HEK293 (cell line): ENCODE results near the gene SPATA1.

ENCODE experiments used
- CTCF ChIA-PET: fragments of 350-600 bp; formaldehyde crosslinking; extraction: SDS; loops from one replicate; lab custom pipeline; 2021; ENCODE audit warnings: antibody characterized with exemption; lab: Yijun Ruan, JAX
- POLR2A ChIA-PET: fragments of 300-600 bp; formaldehyde crosslinking; extraction: SDS; loops from one replicate; lab custom pipeline; 2020; ENCODE audit warnings: antibody characterized with exemption, inconsistent platforms; lab: Yijun Ruan, JAX
- H3K27ac ChIP-seq: fragments of 200-500 bp; sonication (Bioruptor generic); 2 replicates; pipeline ENCODE4 v1.5.1; 2014; ENCODE audit warnings: low read depth, low read length, control low read depth, inconsistent platforms; ENCODE audit errors: extremely low read depth
- H3K36me3 ChIP-seq, 2 experiments: fragments of 200-500 bp in 1 of 2; sonication (Bioruptor generic) in 1 of 2; 1 replicate in 1 of 2; 2 replicates in 1 of 2; pipeline ENCODE4 v1.5.1; 2014 to 2017; ENCODE audit warnings: inconsistent platforms in 2 of 2, low read length in 2 of 2; ENCODE audit not compliant: control insufficient read depth in 2 of 2, insufficient read depth in 1 of 2
- H3K4me1 ChIP-seq: fragments of 200-500 bp; sonication (Bioruptor generic); 2 replicates; pipeline ENCODE4 v1.5.1; 2014; ENCODE audit warnings: mild to moderate bottlenecking, low read length, inconsistent platforms; ENCODE audit not compliant: control insufficient read depth, insufficient read depth
- H3K4me3 ChIP-seq: 2 replicates; pipeline ENCODE4 v1.5.1; 2011; ENCODE audit warnings: low read depth, mild to moderate bottlenecking, control low read depth, low read length, moderate library complexity
- H3K9me3 ChIP-seq: fragments of 200-500 bp; sonication (Bioruptor generic); 2 replicates; pipeline ENCODE4 v1.5.1; 2014; ENCODE audit warnings: low read depth, low read length, inconsistent platforms; ENCODE audit not compliant: control insufficient read depth, insufficient read depth
- BCL11B ChIP-seq: fragments of 450-650 bp; formaldehyde crosslinking; IDR thresholded peaks from 2 replicates; pipeline ENCODE4 v1.5.1; 2016; ENCODE audit warnings: low read depth, missing biosample characterization, missing genetic modification characterization
- GLI4 ChIP-seq: fragments of 450-650 bp; formaldehyde crosslinking; IDR thresholded peaks from 2 replicates; pipeline ENCODE4 v1.5.1; 2016; ENCODE audit warnings: missing biosample characterization, missing genetic modification characterization
- GLIS2 ChIP-seq: fragments of 450-650 bp; formaldehyde crosslinking; IDR thresholded peaks from 2 replicates; pipeline ENCODE4 v1.5.1; 2016; ENCODE audit warnings: missing biosample characterization, missing genetic modification characterization
- HOXA7 ChIP-seq: sonication (generic); formaldehyde crosslinking; IDR thresholded peaks from 2 replicates; pipeline ENCODE4 v1.8.1; 2022; ENCODE audit warnings: missing genetic modification reagents, borderline replicate concordance
- HOXC10 ChIP-seq: sonication (generic); formaldehyde crosslinking; IDR thresholded peaks from 2 replicates; pipeline ENCODE4 v1.8.1; 2023; ENCODE audit warnings: mild to moderate bottlenecking, missing genetic modification reagents
- IKZF3 ChIP-seq: fragments of 450-650 bp; IDR thresholded peaks from 2 replicates; pipeline ENCODE4 v1.5.0; 2018; ENCODE audit warnings: missing biosample characterization, mild to moderate bottlenecking, missing genetic modification characterization, moderate library complexity
- MEIS1 ChIP-seq: sonication (generic); formaldehyde crosslinking; IDR thresholded peaks from 2 replicates; pipeline ENCODE4 v1.8.1; 2022; ENCODE audit warnings: missing genetic modification reagents, mild to moderate bottlenecking, borderline replicate concordance
- REPIN1 ChIP-seq: fragments of 450-650 bp; formaldehyde crosslinking; IDR thresholded peaks from 2 replicates; pipeline ENCODE4 v1.5.1; 2017; ENCODE audit warnings: missing biosample characterization, missing genetic modification characterization, low read depth
- SCRT1 ChIP-seq: fragments of 450-650 bp; formaldehyde crosslinking; IDR thresholded peaks from 2 replicates; pipeline ENCODE4 v1.5.1; 2016; ENCODE audit warnings: missing biosample characterization, missing genetic modification characterization, borderline replicate concordance
- SETDB1 ChIP-seq: IDR thresholded peaks from one replicate; pipeline ENCODE4 v1.6.1; 2017; ENCODE audit warnings: mild to moderate bottlenecking, low read length, moderate library complexity, mixed read lengths; ENCODE audit not compliant: insufficient read length
- SP7 ChIP-seq: fragments of 450-650 bp; formaldehyde crosslinking; IDR thresholded peaks from 2 replicates; pipeline ENCODE4 v1.5.1; 2016; ENCODE audit warnings: missing biosample characterization, missing genetic modification characterization
- TCF7L2 ChIP-seq: IDR thresholded peaks from 2 replicates; pipeline ENCODE4 v1.6.1; 2011; ENCODE audit warnings: low read depth, mild to moderate bottlenecking, inconsistent platforms, low read length, moderate library complexity, borderline replicate concordance
- YY2 ChIP-seq: fragments of 450-650 bp; formaldehyde crosslinking; IDR thresholded peaks from 2 replicates; pipeline ENCODE4 v1.5.1; 2016; ENCODE audit warnings: missing biosample characterization, missing genetic modification characterization
- ZBTB1 ChIP-seq: fragments of 450-650 bp; formaldehyde crosslinking; IDR thresholded peaks from 2 replicates; pipeline ENCODE4 v1.5.1; 2016; ENCODE audit warnings: missing biosample characterization, missing genetic modification characterization
- ZBTB8A ChIP-seq: fragments of 450-650 bp; formaldehyde crosslinking; IDR thresholded peaks from 2 replicates; pipeline ENCODE4 v1.5.1; 2016; ENCODE audit warnings: missing biosample characterization, missing genetic modification characterization
- ZEB2 ChIP-seq: fragments of 450-650 bp; formaldehyde crosslinking; IDR thresholded peaks from 2 replicates; pipeline ENCODE4 v1.5.1; 2016; ENCODE audit warnings: missing biosample characterization, missing genetic modification characterization
- ZIC2 ChIP-seq: fragments of 450-650 bp; formaldehyde crosslinking; IDR thresholded peaks from 2 replicates; pipeline ENCODE4 v1.5.1; 2016; ENCODE audit warnings: missing biosample characterization, missing genetic modification characterization
- ZNF10 ChIP-seq: fragments of 450-650 bp; formaldehyde crosslinking; IDR thresholded peaks from 2 replicates; pipeline ENCODE4 v1.5.1; 2017; ENCODE audit warnings: missing biosample characterization, missing genetic modification characterization
- ZNF169 ChIP-seq: fragments of 450-650 bp; formaldehyde crosslinking; IDR thresholded peaks from 2 replicates; pipeline ENCODE4 v1.5.1; 2016; ENCODE audit warnings: missing biosample characterization, missing genetic modification characterization
- ZNF175 ChIP-seq: fragments of 450-650 bp; formaldehyde crosslinking; IDR thresholded peaks from 2 replicates; pipeline ENCODE4 v1.5.1; 2016; ENCODE audit warnings: missing biosample characterization, missing genetic modification characterization
- ZNF248 ChIP-seq: fragments of 450-650 bp; formaldehyde crosslinking; IDR thresholded peaks from 2 replicates; pipeline ENCODE4 v1.5.1; 2017; ENCODE audit warnings: missing biosample characterization, missing genetic modification characterization
- ZNF274 ChIP-seq, 2 experiments: fragments of 200-500 bp in 1 of 2; fragments of 450-650 bp in 1 of 2; sonication (Bioruptor generic) in 1 of 2; formaldehyde crosslinking in 1 of 2; IDR thresholded peaks; 2 replicates each; pipeline versions ENCODE4 v1.5.1 to v1.6.1; 2014 to 2016; ENCODE audit warnings: borderline replicate concordance in 1 of 2, inconsistent platforms in 1 of 2, low read length in 1 of 2, missing biosample characterization in 1 of 2, missing genetic modification characterization in 1 of 2
- ZNF426 ChIP-seq: fragments of 450-650 bp; formaldehyde crosslinking; IDR thresholded peaks from 2 replicates; pipeline ENCODE4 v1.5.1; 2017; ENCODE audit warnings: missing biosample characterization, missing genetic modification characterization, mild to moderate bottlenecking, inconsistent platforms, moderate library complexity
- ZNF514 ChIP-seq: fragments of 450-650 bp; formaldehyde crosslinking; IDR thresholded peaks from 2 replicates; pipeline ENCODE4 v1.5.1; 2016; ENCODE audit warnings: missing biosample characterization, missing genetic modification characterization
- ZNF544 ChIP-seq: fragments of 450-650 bp; formaldehyde crosslinking; IDR thresholded peaks from 2 replicates; pipeline ENCODE4 v1.5.0; 2017; ENCODE audit warnings: missing biosample characterization, missing genetic modification characterization
- ZNF654 ChIP-seq: fragments of 450-650 bp; formaldehyde crosslinking; IDR thresholded peaks from 2 replicates; pipeline ENCODE4 v1.5.1; 2016; ENCODE audit warnings: low read depth, missing biosample characterization, missing genetic modification characterization
- ZNF785 ChIP-seq: fragments of 450-650 bp; formaldehyde crosslinking; IDR thresholded peaks from 2 replicates; pipeline ENCODE4 v1.5.1; 2016; ENCODE audit warnings: missing biosample characterization, missing genetic modification characterization
- ZNF843 ChIP-seq: fragments of 450-650 bp; formaldehyde crosslinking; IDR thresholded peaks from 2 replicates; pipeline ENCODE4 v1.5.1; 2016; ENCODE audit warnings: missing biosample characterization, missing genetic modification characterization
- TF ChIP-seq, protein P1 (sequence below): fragments of 450-650 bp; IDR thresholded peaks from 2 replicates; pipeline ENCODE4 v1.5.1; 2018; ENCODE audit warnings: missing biosample characterization, mild to moderate bottlenecking, missing genetic modification characterization
- TF ChIP-seq, protein P2 (sequence below): fragments of 450-650 bp; formaldehyde crosslinking; IDR thresholded peaks from 2 replicates; pipeline ENCODE4 v1.5.1; 2017; ENCODE audit warnings: missing biosample characterization, missing genetic modification characterization

The SPATA1 gene

DNA sequence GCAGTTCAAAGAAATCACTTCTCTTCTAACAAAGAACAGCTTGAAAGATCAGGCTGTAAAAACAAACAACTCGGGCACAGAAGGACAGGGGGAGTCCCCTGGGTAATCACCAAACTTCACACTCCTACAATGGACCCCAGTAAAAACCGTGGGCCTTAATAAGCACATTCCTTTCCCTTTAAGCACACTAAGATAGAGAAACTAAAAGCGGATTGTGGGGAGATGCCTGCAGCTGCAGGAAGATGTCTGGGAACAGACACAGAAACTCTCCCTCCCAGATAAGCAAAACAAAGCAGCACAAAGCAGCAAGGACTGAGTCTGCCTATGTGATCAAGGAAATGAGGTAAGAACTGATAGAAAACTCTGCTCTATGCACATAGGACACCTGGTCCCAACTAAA, 105.6 kb downstream of the SPATA1 start:
- TF ChIP-seq, protein P1, sequence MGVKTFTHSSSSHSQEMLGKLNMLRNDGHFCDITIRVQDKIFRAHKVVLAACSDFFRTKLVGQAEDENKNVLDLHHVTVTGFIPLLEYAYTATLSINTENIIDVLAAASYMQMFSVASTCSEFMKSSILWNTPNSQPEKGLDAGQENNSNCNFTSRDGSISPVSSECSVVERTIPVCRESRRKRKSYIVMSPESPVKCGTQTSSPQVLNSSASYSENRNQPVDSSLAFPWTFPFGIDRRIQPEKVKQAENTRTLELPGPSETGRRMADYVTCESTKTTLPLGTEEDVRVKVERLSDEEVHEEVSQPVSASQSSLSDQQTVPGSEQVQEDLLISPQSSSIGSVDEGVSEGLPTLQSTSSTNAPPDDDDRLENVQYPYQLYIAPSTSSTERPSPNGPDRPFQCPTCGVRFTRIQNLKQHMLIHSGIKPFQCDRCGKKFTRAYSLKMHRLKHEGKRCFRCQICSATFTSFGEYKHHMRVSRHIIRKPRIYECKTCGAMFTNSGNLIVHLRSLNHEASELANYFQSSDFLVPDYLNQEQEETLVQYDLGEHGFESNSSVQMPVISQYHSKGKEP (tag by site-specific recombination), result no peak
- TF ChIP-seq ZNF248 (no peak), BCL11B (tag by site-specific recombination) (no peak), IKZF3 (tag by site-specific recombination) (no peak), SETDB1 (no peak), SP7 (tag by site-specific recombination) (no peak), TCF7L2 (no peak), GLIS2 (tag by site-specific recombination) (no peak), ZNF654 (no peak), ZBTB1 (tag by site-specific recombination) (no peak), GLI4 (no peak), ZNF169 (tag by site-specific recombination) (no peak), ZNF175 (no peak), SCRT1 (tag by site-specific recombination) (no peak), ZIC2 (no peak), MEIS1 (CRISPR knock-in tag) (no peak), HOXC10 (CRISPR knock-in tag) (no peak)
- TF ChIP-seq, protein P2, sequence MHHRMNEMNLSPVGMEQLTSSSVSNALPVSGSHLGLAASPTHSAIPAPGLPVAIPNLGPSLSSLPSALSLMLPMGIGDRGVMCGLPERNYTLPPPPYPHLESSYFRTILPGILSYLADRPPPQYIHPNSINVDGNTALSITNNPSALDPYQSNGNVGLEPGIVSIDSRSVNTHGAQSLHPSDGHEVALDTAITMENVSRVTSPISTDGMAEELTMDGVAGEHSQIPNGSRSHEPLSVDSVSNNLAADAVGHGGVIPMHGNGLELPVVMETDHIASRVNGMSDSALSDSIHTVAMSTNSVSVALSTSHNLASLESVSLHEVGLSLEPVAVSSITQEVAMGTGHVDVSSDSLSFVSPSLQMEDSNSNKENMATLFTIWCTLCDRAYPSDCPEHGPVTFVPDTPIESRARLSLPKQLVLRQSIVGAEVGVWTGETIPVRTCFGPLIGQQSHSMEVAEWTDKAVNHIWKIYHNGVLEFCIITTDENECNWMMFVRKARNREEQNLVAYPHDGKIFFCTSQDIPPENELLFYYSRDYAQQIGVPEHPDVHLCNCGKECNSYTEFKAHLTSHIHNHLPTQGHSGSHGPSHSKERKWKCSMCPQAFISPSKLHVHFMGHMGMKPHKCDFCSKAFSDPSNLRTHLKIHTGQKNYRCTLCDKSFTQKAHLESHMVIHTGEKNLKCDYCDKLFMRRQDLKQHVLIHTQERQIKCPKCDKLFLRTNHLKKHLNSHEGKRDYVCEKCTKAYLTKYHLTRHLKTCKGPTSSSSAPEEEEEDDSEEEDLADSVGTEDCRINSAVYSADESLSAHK (tag by site-specific recombination), result no peak
- no peak overlapping the region for H3K27ac ChIP-seq
- peaks cover 0 to 15% of the 10 kb centered on the region in 2 experiments; a peak in 1 of 3 replicates for H3K36me3 ChIP-seq
- H3K4me1 ChIP-seq, result no peaks in the 10 kb centered on the region
- ChIA-PET POLR2A (no interaction called here), CTCF (interaction anchor here (0.6 to 0.8 kb wide), 2 partner anchors 8 to 63 kb away, joined by 3 read pairs; no protein-coding TSS in a partner anchor)
- H3K4me3 ChIP-seq, result no peak overlapping the region
- H3K9me3 ChIP-seq, result no peaks in the 10 kb centered on the region

DNA sequence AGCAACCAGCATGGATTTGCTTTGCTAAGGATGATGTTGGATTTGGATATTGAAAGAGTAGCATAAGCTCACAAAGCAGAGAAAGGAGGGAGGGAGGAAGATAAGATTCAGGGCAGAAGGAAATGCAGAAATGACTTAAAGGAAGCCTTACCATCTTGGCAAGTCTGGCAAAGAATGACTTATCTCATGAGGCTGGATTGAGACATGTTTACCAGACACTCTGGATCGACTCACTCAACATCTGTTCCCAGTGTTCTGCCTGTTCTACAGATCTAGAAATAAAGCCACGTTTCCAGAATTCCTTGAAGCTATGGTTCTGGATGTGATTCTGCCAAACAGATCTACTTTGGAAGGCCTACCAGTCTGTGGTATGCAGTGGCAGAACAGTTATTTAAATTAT, 106.8 kb downstream of the SPATA1 start:
- Histone ChIP-seq H3K27ac (no peak overlapping the region), H3K4me3 (no peak overlapping the region), H3K9me3 (no peaks in the 10 kb centered on the region), H3K36me3 (peaks cover 0 to 15% of the 10 kb centered on the region in 2 experiments; a peak in 1 of 3 replicates), H3K4me1 (no peaks in the 10 kb centered on the region)
- ChIA-PET CTCF (no interaction called here), POLR2A (no interaction called here)
- no peak for TF ChIP-seq ZNF426 (tag by site-specific recombination)
- TF ChIP-seq GLI4, result no peak
- no peak for TF ChIP-seq ZNF785
- no peak for TF ChIP-seq ZNF544
- no peak for TF ChIP-seq YY2
- TF ChIP-seq ZNF274 (IDR thresholded peaks at IDR 0.05; ENCODE audit: low read length), result no peak
- TF ChIP-seq ZNF274 (tag by site-specific recombination; IDR thresholded peaks at IDR 0.05; ENCODE audit: borderline replicate concordance), result no peak
- TF ChIP-seq ZNF10 (tag by site-specific recombination), result no peak
- no peak for TF ChIP-seq REPIN1 (tag by site-specific recombination)
- no peak for TF ChIP-seq HOXA7 (CRISPR knock-in tag)
- no peak for TF ChIP-seq ZNF843 (tag by site-specific recombination)
- no peak for TF ChIP-seq ZBTB8A (tag by site-specific recombination)
- no peak for TF ChIP-seq ZEB2 (tag by site-specific recombination)
- no peak for TF ChIP-seq ZNF514 (tag by site-specific recombination)
- TF ChIP-seq, all 188 proteins: peak for 0
